Measurements from ENCODE around the gene CHAMP1. TPM values are rescaled to one million over a fixed set of nuclear protein-coding genes. Genes with fewer than 3 reads are reported as not detected.

CHAMP1 gene
- total and polyA plus RNA-seq, 2 of the 8 experiments (the other 6 are each of a cell fraction or from before 2014, with no cell fraction given) = 26.8 to 41.9 TPM

- no peak for DNase-seq (ENCODE audit: low read depth in 1 of 2, low spot score in 2 of 2)
- H3K9me3 ChIP-seq (ENCODE audit: insufficient read depth in 2 of 2, low read depth in 1 of 2, low read length in 1 of 2) = no peaks in the 10 kb centered on the region
- H3K18ac ChIP-seq (ENCODE audit: extremely low read depth, low read length) = no peak overlapping the region
- H3K36me3 ChIP-seq (ENCODE audit: control insufficient read depth in 2 of 4, insufficient read depth in 4 of 4, low read length in 3 of 4) = peaks cover 3 to 48% (median 32%) of the 10 kb centered on the region in 4 experiments; a peak in 7 of 8 replicates
- H3K27me3 ChIP-seq (replicated peaks in 1 of 4; ENCODE audit: control insufficient read depth in 3 of 4, extremely low read depth in 1 of 4, insufficient read depth in 3 of 4, low read length in 3 of 4) = no peaks in the 10 kb centered on the region
- H3K4me3 ChIP-seq (ENCODE audit: extremely low read depth in 1 of 4, insufficient read depth in 2 of 4, low read depth in 3 of 4, low read length in 4 of 4) = no peak overlapping the region
- no peak overlapping the region for H2BK5ac ChIP-seq (ENCODE audit: low read depth, low read length)
- no peak overlapping the region for H2AFZ ChIP-seq (ENCODE audit: low read length)
- no peaks in the 10 kb centered on the region for H3K23me2 ChIP-seq (ENCODE audit: low read depth, low read length)
- H4K5ac ChIP-seq (ENCODE audit: insufficient read length, low read depth, low read length) = no peak overlapping the region
- H2AK5ac ChIP-seq (ENCODE audit: low read depth, low read length) = no peak overlapping the region
- no peak overlapping the region for H2BK15ac ChIP-seq (ENCODE audit: low read length)
- peaks cover 0 to 4% of the 10 kb centered on the region in 2 experiments for H4K20me1 ChIP-seq (replicated peaks in 1 of 2; ENCODE audit: control insufficient read depth in 1 of 2, insufficient read depth in 2 of 2, low read length in 2 of 2)
- H3K4ac ChIP-seq (replicated peaks; ENCODE audit: insufficient read length, low read depth, low read length) = no peak overlapping the region
- H2BK20ac ChIP-seq (ENCODE audit: low read length) = no peak overlapping the region
- H3K56ac ChIP-seq (replicated peaks; ENCODE audit: insufficient read length, low read depth, low read length) = no peak overlapping the region
- ChIA-PET POLR2A (ENCODE audit: partially characterized antibody) (interaction anchor here (0.7 to 1.1 kb wide), 3 partner anchors 9 to 13 kb away, joined by 3 read pairs; no protein-coding TSS in a partner anchor), CTCF (ENCODE audit: partially characterized antibody) (interaction anchor here (0.5 to 1.9 kb wide), 3 partner anchors 20 to 33 kb away, joined by 3 read pairs; no protein-coding TSS in a partner anchor)
- no peak overlapping the region for H2BK120ac ChIP-seq (replicated peaks; ENCODE audit: low read depth, low read length)
- H3K4me2 ChIP-seq (ENCODE audit: insufficient read depth in 1 of 2, low read depth in 2 of 2, low read length in 2 of 2) = no peak overlapping the region
- H3K79me1 ChIP-seq (ENCODE audit: low read depth, low read length) = no peaks in the 10 kb centered on the region
- no peak overlapping the region for H4K8ac ChIP-seq (ENCODE audit: extremely low read depth, insufficient read depth, low read length)
- no peak overlapping the region for H2BK12ac ChIP-seq (ENCODE audit: low read depth, low read length)
- H3K4me1 ChIP-seq (replicated peaks in 1 of 4; ENCODE audit: control insufficient read depth in 3 of 4, insufficient read depth in 4 of 4, low read length in 3 of 4) = no peaks in the 10 kb centered on the region
- H3K14ac ChIP-seq (ENCODE audit: insufficient read length) = no peak overlapping the region
- H3K9ac ChIP-seq (replicated peaks in 1 of 4; ENCODE audit: extremely low read depth in 1 of 4, low read depth in 3 of 4, low read length in 3 of 4) = no peak overlapping the region
- H3K79me2 ChIP-seq (ENCODE audit: control insufficient read depth in 1 of 2, insufficient read depth in 2 of 2, low read length in 2 of 2) = no peaks in the 10 kb centered on the region
- no peak overlapping the region for H3K23ac ChIP-seq (ENCODE audit: insufficient read length)
- no peak overlapping the region for H4K91ac ChIP-seq (replicated peaks; ENCODE audit: insufficient read length, low read length)
- 95% methylated on average over 12 of the region's 13 CpGs; no CpG with 5 or more reads in 1 of the 2 experiments for WGBS, 2 experiments (ENCODE audit: extremely low coverage in 1 of 2, insufficient coverage in 1 of 2, insufficient read length in 1 of 2, insufficient replicate concordance in 2 of 2, low coverage in 1 of 2, low lambda C conversion rate in 2 of 2, missing lambda C conversion rate in 1 of 2)
- FAIRE-seq = no peak
- H3K27ac ChIP-seq (ENCODE audit: low read depth, low read length) = no peak overlapping the region
- TF ChIP-seq SRF (IDR thresholded peaks at IDR 0.05; ENCODE audit: low read depth, low read length) (no peak), RAD21 (IDR thresholded peaks at IDR 0.05 in 1 of 2, conservative IDR thresholded peaks at IDR 0.05 in 1 of 2; ENCODE audit: low read depth in 2 of 2, low read length in 2 of 2) (no peak), EGR1 (IDR thresholded peaks at IDR 0.05; ENCODE audit: borderline replicate concordance, low read depth, low read length) (no peak), TEAD4 (IDR thresholded peaks at IDR 0.05; ENCODE audit: low read depth, low read length) (no peak), CBX5 (IDR thresholded peaks at IDR 0.05; ENCODE audit: low read depth, low read length) (no peak), TAF7 (optimal IDR thresholded peaks at IDR 0.05; ENCODE audit: borderline replicate concordance, low read depth, low read length) (no peak), JUN (IDR thresholded peaks at IDR 0.05; ENCODE audit: low read depth, low read length) (no peak), CTCF (IDR thresholded peaks at IDR 0.05; ENCODE audit: control extremely low read depth in 1 of 3, insufficient read depth in 1 of 3, low read depth in 1 of 3, low read length in 3 of 3) (no peak), TAF1 (IDR thresholded peaks at IDR 0.05; ENCODE audit: low read depth, low read length) (no peak), SAP30 (IDR thresholded peaks at IDR 0.05; ENCODE audit: insufficient read depth, insufficient replicate concordance, low read length) (no peak)
These were observed 9.8 kb upstream of the CHAMP1 start for GRCh38 chr13:114304346-114305034.
